Suppressor macrophage treated with lipopolysaccharide for 4 hours (primary cell): ENCODE measurements around the gene HDHD2.
"Not testable (repeated sequence)": the region's sequence is repeated elsewhere in the genome, so short reads cannot be mapped to it uniquely, and the experiment has no call there.

Experiments
- DNase-seq: peaks from one replicate; pipeline ENCODE4 v3.0.0-alpha.2; 2020

HDHD2 gene, protein sequence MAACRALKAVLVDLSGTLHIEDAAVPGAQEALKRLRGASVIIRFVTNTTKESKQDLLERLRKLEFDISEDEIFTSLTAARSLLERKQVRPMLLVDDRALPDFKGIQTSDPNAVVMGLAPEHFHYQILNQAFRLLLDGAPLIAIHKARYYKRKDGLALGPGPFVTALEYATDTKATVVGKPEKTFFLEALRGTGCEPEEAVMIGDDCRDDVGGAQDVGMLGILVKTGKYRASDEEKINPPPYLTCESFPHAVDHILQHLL

DNA sequence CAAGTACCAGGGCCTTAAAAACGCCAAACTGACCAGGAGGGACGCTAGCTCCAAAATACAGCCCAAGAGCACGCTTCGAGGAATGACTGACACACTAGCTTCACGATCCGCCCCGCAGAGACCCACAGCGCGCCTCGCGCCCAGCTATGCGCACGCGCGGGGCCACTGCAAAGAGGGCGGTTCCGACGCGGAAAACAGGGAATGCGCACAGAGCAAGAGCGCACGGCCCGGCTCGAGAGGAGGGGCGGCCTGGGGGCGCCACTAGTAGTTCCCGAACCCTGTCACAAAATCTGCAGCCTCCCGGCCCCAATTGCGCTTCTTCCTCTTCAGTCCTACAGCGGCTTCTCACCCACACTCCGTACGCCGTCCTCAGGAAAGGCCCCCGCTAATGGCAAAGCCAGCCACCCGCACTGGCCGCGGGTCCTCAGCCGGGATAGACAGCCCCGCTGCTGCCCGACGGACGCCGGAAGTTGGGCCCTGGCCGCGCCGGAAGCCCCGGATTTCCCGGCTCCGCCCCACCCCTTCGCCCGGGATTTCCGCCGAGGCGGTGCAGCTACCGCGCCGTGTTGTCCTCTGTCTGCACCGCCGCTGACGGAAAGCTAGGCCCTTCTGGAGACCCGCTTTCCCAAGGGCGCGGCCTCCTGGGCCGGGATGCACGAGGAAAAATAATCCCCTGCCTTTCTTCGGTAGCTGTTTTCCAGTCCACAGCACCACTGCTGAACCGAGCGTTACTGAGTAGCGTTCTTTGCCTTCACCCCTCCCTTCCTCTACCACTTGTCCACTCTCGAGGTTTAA lies at the start of gene HDHD2:
HDHD2 (minus strand) TSS at position 472 of the 795 bp plus-strand sequence. CDS start 14,061 bp downstream, outside the sequence.
- DNase-seq: peak; percentile 90

DNA sequence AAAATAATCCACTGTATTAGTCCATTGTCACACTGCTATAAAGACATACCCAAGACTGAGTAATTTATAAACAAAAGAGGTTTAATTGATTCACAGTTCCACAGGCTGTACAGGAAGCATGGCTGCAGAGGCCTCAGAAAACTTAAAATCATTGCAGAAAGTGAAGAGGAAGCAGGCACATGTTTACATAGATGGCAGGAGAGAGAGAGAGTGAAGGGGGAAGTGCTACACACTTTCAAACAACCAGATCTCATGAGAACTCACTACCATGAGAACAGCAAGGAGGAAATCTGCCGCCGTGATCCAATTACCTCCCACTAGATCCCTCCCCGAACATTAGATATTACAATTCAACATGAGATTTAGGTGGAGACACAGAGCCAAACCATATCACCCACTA lies 45.7 kb upstream of the HDHD2 start:
- DNase-seq: not testable (repeated sequence)

DNA sequence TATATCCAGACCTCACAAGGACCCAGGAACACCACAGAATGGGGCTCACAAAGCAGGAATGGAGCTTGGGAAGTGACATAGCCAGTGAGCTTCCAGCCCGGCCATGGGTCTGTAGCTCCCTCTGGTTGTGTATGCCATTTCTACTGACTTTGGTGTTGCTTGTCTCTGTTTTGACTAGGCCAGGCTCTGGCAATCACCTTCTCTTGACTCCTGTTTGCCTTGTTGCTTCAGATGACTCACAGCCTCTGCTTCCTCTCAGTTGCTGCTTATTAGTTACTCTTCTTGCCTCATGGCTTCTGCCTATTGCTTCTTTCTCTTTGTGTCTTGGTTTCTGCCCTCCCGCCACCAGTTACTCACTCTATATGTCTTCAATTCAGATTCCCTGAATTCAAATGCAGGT lies 41.7 kb upstream of the HDHD2 start:
- DNase-seq: peak; percentile 37

DNA sequence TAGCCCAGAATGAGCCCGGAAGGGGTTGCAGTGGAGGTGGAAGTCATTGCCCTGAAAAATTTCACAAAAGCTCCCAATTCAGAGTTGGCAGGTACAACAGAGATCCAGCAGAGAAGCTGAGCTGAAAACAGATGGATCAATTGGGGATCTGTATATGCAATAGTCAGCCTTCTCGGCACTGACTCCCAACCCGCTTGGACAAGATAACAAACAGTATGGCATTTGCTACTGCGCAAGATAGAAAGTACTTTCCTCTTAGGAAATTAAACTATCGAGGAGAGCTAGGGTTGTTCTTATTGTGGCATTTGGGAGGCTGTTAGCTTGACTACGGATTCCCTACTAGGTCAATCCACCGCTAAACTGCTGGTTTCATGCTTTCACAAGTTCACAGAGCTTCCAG lies 37.4 kb upstream of the HDHD2 start:
- DNase-seq: no peak

DNA sequence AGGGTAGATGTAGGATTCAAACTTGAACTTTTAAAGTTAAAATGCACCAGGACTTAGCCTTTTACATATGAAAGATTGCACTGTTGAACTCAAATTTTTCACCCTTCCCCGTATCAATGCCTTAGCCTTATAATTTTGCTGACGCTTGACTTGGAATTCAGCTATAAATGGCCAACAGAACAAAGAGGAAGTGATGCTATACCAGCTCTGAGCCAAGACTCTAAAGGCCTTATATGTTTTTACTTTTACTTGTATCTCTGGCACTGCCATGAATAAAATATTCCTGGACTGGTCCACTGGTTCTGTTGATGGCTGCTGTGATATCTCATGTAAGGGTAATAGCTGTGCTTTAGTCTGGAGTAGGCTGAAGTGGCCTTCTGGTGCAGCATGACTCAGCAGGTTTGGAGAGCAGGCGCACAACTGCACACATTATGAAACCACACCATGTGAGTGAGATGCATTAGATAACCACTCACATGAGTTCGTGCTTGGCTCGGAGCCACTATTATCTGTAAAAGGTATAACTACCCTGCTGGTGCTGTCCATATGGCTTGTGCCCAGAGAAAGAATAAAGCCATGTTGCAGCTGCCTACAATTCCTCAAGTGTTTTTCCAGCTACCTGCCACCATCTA lies 34.2 kb upstream of the HDHD2 start:
- peak; percentile 73 for DNase-seq

DNA sequence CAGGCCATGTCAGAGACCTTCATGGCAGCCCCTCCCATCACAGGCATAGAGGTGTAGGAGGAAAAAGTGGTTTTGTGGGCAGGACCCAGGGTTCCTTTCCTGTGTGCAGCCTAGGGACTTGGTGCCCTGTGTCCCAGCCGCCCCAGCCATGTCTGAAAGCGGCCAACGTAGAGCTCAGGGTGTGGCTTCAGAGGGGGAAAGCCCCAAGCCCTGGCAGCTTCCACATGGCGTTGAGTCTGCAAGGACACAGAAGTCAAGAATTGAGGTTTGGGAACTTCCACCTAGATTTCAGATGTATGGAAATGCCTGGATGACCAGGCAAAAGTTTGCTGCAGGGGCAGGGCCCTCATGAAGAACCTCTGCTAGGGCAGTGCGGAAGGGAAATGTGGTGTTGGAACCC lies 31.9 kb upstream of the HDHD2 start:
- DNase-seq: not testable (repeated sequence)

DNA sequence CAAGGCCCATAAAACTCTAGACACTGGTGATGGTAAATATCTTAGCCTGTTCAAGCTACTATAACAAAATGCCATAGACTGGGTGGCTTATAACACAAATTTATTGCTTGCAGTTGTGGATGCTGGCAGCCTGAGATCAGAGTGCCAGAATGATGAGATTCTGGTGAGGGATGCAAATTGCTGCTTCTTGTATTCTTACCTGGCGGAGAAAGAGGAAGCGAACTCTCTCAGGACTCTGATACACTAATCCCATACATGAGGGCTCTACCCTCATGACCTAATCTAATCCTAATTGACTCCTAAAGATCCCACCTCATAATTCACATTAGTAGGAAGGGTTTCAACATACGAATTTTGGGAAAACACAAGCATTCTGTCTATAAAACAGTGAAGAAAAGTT lies 30.5 kb upstream of the HDHD2 start:
- no peak for DNase-seq

DNA sequence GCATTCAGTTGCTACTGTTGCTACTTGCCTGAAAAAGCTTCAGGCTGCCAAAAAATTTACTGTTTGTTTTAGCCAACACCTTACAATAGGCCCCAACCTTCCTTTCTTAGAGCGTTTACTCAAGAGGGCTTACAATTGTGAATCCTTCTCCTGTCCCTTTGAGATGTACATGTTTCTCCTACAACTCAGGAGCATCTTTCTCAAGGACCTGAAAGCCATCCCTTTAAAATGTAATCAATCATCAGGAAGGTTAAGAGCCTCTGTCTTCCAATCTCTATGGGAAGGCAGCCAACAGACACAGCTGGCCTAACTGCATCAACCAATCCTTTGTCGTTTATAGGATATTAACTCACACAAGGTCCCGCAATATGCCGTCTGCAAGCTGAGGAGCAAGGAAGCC lies 29.2 kb upstream of the HDHD2 start:
- no peak for DNase-seq

DNA sequence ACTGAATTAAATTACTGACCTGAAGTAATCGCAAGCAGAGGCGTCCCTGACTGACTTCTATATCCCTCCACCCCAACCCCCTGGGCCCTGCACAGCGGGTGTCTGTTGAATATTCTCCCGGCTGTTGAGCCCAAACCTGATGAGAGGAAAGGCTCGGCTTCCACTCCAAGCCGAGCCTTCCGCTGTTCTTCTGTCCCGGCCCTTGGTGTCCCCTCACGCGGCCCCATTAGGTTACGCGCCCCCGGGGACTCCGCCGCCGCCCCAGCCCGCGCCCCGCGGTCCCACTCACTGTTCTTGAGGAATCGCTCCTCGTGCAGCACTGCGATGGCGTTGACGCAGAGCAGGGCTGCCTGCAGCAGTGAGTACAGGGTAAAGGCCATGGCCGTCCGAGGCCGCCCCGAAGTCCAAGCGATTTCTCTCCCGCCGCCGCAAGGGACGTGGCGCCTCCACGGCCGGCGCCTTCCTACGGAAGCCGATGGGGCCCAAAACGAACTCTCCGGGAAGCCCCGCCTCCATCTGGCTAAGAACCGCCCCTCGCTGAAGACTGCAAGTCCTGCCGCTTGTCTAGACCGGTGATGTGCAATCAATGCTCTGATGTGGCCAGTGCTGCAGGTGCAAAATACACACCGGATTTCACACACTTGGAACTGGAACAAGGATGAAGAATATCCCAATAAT lies 25.7 kb upstream of the HDHD2 start, which contains the start of gene IER3IP1:
IER3IP1 (minus strand) TSS at position 467 of the 678 bp plus-strand sequence; CDS start at position 380, 87 bp downstream.
- DNase-seq: peak; percentile 95

DNA sequence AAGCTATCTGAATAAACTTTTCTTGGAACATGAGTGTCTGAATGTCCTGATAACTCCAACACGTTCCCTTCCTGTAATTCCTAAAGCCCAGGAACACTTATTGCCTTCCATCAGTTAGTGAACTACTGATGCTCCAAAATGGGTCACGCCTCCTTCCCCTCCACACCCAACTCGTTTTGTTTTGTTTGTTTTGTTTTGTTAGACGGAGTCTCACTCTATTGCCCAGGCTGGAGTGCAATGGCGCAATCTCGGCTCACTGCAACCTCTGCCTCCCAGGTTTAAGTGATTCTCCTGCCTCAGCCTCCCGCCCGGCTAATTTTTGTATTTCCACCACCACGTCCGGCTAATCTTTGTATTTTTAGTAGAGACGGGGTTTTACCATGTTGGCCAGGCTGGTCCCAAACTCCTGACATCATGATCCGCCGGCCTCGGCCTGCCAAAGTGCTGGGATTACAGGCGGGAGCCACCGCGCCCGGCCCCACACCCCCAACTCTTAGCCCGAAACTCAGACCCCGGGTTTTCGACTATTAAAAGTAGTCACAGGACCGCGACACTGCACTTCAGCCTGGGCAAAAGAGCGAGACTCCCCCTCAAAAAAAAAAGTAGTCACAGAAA lies 25.1 kb upstream of the HDHD2 start:
- DNase-seq: no peak

DNA sequence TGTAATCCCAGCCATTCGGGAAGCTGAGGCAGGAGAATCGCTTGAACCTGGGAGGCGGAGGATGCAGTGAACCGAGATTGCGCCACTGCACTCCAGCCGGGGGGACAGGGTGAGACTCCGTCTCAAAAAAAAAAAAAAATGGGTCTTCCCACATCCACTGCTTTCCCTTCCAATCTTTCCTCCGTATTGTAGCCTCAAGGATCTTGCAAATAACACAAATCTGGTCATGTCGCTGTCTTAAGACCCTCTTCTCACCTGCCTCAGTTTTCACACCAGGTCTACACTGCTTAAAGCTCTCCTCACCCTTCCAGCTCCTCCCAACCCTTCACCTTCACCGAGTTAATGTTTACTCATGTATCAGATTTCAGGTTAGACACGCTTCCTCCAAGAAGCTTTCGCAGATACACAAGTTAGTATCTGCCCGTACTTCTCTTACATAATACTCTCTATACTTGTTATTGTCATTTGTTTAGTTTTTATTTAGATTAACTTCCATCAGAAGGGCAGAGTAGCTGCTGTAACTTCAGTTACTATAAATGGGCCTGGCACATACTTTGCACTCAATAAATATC lies 24.3 kb upstream of the HDHD2 start:
- DNase-seq: no peak

DNA sequence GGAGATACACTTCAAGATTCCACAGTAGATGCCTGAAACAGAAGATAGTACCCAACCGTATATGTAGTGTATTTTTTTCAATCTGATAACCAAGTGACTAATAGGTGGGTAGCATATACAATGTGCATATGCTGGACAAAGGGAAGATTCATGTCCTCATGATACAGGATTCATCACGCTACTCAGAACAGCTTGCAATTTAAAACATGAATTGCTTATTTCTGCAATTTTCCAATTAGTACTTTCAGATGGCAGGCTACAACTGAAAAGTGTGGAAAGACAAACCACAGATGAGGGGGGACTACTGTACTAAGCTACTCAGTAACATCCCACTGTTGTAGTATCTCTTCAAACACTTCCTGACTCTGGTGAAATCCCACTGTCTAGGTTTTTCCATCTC lies 22.2 kb upstream of the HDHD2 start:
- DNase-seq: no peak

DNA sequence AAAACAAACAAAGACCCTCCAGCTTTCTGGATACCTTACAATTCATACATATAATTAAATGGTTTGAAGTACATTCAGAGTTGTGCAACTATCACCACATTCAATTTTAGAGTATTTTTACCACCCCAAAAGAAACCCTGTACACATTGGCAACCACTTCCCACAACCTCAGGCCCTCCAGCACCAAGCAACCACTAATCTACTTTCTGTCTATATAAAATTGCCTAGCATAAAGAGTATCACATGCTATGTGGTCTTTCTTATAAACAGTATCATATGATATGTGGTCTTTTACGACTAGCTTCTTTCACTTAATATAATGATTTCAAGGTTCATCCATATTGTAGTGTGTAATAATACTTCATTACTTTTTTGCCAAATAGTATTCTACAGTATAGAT lies 18.6 kb upstream of the HDHD2 start:
- DNase-seq: no peak

DNA sequence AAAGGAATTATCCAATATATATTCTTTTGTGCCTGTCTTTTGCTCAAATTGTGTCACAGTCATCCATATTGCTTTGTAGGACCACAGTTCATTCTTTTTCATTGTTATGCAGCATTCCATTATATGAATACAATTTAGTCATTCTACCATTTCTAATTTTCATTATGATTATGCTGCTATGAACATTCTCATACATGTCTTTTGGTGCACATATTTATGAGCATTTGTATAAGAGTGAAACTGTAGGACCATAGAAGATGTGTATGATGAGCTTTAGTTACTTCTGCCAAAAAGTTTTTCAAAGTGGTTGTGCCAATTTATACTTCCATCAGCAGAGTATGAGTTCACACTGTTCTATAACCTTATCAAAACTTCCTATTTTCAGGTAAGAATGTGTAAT lies 18.2 kb upstream of the HDHD2 start:
- DNase-seq: no peak

DNA sequence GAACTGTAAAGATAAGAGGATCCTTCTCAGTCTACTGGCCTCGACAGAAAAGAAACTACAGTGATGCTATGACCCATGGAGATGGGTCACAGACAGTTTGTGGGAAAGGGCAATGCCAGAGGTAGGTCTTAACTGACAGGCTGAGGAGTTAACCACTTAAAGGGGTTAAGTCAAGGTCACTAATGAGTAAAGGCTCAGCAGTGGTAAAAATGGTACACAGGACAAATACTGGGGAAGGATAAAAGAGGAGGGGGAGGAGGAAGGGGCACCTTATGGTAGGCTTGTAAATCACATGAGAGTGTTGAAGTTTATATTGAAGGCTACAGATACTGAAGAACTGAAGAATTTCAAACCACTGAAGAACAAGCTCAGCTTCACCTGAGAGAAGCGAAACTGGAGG lies 16.0 kb upstream of the HDHD2 start:
- DNase-seq: no peak

DNA sequence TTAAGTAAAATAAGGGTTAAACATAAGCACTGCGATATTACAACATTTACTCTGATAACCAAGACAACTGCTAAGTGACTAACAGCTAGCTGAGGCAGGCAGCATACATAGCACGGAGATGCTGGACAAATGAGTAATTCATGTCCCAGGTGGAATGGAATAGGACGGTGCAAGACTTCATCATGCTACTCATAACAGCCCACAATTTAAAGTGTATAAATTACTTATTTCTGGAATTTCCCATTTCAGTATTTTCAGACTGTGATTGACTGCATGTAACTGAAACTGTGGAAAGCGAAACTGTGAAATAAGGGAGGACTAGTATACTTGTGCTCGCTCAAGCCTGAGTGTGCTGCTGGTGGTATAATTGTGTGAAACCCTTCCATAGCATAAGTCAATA lies 12.9 kb upstream of the HDHD2 start:
- DNase-seq: peak; percentile 54

DNA sequence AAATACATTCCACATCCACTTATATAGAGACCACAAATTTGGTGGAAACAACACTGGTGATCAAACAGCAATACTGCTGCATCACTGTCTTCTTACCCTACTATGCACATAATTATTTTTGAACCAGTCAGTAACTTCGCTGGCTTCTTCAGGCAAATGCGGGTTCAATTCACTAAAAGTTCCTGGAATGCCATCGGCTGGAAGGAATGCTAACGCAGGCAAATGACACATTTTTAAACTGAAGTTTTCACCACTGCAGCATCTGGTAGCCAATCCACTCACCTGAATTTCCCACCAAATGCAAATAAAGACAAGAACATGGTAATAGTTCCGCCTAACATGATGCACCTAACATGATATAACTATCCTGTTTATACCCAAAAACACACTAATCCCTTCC lies 10.0 kb upstream of the HDHD2 start:
- no peak for DNase-seq

DNA sequence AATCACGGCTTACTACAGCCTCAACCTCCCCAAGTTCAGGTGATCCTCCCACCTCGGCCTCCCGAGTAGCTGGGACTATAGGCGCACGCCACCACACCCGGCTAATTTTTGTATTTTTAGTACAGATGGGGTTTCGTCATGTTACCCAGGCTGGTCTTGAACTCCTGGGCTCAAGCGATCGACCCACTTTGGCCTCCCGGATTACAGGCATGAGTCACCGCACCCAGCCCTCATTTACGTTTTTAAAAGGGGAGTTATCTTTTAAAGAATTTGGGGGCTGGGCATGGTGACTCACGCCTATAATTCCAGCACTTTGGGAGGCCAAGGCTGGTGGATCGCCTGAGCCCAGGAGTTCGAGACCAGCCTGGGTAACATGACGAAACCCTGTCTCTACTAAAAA lies 8.1 kb upstream of the HDHD2 start:
- DNase-seq: not testable (repeated sequence)

DNA sequence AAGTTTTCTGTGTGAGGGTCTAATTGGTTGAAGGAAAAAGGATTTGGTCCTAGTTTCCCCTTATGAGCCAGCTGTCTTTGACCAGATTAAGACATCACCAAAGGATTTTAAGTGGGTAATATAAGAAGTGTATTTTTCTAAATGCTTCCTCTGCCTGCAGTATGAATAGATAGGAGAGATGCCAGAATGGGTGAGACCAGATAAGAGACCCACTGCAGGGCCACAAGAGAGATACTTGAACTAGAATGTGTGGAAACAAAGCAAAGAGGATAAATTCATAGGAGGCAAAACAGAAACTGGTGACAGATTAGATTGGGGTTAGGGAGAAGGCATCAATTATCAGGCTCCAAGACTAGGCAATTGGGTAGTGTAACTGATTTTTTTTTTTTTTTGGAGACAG lies 1.1 kb upstream of the HDHD2 start:
- no peak for DNase-seq

DNA sequence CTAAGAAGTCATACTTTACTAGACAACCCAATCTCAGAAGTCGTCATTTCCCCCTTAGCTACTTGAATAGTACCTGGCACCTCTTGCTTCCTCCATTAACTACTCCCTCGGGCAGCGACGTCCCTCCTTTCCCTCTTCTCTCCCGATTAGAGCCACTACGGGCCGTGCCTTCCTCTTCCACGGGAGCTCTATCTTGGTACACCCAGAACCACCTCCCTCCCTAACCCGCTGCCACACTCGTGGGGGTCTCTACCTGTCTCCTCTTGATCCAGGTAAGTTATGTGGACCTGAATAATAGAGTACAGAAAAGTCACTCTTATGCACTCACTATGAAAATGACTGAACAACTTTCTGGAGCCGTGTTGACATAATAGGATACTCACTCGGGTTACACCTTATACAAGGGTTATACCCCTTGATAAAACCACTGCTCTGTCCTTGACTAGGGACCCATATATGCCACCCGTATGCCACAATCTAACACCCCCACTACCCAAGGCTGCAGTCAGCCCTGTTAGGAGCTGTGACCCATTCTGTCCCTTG lies 595 bp upstream of the HDHD2 start:
- peak; percentile 12 for DNase-seq

DNA sequence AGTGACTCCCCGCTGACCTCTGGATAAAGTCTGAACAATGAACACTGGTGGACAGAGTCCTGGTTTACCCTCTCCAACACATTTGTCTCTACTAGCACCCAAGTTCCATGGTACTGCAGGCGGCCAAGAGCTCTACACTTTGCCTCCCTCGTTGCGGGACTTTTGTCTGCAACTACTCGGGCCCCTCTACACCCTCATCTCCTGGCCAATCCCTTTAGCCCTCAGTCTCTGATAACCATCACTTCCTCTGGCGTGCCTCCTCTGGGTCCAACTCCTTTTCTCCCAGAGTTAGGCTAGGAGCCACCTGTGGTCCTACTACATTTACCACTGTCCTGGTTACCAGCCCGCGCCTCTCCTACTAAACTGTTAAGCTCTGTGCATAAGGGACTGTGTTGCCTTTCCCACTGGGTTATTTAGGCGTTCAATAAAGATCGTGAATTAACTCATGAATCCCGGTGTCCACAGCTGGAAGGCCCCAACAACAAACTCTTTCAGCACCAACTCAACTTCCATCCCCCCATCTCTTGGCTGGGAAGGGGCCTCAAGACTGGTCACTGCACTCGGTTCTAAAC lies 757 bp downstream of the HDHD2 start:
- DNase-seq: no peak

DNA sequence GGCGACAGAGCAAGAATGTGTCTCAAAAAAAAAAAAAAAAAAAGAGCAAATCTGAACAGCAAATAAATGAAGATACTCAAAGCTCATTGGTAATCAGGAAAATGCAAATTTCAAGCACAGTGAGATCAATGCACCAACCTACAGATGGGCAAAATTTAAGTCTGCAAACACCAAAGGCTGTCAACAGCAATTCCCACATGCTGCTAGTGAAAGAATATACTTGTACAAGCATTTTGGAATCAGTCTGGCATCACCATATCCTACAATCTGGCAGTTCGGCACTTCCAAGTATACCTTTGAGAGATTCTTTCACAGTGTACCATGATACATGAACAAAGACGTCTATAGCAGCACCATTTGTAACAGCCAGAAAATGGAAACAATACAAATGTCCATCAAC lies 4.1 kb downstream of the HDHD2 start:
- no peak for DNase-seq
